Stimulated activated CD8-positive, alpha-beta memory T cell treated with anti-CD3 and anti-CD28 coated beads, Interleukin-12 subunit alpha, Interleukin-12 subunit beta, amount 100 ng/mL, for 1 hour (primary cell): ENCODE results near the gene ABCC8.

Experiments
- DNase-seq: peaks from one replicate; pipeline ENCODE4 v3.0.0-alpha.2; 2020; ENCODE audit warnings: low read depth

Gene ABCC8

DNA sequence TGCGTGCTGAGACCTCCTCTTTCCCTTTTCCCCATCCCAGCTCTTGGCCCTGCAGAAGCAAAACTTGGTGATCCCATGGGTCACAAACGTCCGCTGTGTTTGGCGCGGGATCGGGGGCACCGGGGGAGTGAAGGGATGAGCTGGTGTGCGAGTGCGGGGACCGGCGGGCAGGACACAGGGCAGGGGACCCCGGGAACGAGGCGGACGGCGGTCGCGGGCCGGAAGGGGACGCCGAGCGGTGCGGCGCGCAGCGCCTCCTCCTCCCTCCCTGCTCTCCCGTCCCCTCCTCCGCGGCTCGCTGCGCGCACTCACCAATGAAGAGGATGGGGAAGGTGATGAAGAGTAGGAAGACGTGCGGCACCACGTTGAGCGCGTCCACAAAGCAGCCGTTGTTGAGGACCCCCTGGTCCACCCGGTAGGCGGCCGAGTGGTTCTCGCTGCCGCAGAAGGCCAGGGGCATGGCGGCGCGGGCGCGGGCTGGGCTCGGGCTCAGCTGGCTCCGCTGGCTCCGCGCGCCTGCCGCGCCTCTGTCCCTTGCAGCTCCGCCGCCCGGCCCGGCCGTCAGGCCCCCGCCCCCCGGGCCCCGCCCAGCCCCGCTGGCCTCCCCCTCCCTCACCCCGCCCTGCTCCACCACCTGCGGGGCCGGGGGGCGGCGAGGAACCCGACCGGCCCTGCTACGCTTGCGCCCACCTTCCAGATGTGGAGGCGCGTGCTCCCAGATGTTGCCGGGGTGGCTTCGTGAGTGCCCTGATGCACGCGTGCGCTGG lies at the start of gene ABCC8:
Gene ABCC8, minus strand, starts transcription at position 529 of the 767 bp plus-strand sequence. Its CDS starts 69 bp downstream, at position 460.
- DNase-seq: no peak

DNA sequence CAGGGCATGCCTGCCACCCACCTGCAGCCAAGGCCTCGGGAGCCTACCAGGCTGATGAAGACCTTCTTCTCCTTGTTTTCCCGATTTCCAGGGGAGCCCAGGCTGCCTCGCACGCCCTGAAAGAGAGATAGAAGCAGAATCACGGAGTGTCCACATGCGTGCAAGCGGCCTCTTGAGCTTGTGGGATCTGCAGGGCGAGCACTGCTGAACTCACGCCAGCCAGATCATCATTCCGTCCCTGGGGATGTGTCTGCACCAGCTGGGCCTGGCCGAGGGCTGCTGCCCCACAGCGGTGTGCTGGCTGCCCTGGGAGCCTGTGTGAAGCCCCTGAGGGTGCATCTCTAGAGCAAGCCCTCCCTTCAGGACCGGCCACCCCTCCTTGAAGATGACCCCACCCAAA lies 49.7 kb upstream of the ABCC8 start:
- no peak for DNase-seq

DNA sequence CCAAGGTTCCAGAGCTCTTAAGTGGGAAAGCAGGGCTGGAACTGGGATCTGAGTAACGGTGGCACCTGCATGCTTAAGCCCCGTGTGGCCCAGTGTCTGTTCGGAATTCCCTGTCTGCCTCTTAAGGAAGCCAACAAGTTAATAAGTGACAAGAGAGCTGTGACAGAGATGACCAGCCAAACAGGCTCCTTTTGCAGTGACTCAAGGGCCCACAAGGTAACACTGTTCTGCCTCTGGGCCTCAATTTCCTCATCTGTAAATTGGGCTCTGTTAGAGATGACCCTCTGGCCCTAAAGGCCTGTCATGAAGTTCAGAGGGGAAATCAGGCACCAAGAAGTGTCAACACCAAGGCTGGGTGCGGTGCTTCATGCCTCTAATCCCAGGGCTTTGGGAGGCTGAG lies 48.9 kb upstream of the ABCC8 start:
- DNase-seq: no peak

DNA sequence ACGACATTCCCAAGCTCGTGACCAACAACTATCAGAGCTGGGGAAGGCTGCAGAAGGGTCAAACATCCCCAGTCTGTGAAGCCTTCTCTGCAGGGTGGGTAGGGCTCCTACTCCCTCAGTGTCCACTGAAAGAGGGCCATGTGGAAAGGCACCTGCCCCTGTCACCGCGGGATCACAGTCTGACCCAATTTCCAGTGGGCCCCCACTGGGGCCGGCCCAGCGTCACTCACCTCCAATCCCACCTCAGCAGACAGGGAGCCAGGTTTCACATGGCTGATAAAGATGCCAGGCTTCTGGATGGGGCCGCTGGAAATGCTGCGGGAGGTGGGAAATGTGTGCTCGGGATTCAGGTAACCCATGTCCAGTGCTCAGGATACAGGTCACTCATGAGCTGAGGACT lies 47.6 kb upstream of the ABCC8 start:
- DNase-seq: no peak

DNA sequence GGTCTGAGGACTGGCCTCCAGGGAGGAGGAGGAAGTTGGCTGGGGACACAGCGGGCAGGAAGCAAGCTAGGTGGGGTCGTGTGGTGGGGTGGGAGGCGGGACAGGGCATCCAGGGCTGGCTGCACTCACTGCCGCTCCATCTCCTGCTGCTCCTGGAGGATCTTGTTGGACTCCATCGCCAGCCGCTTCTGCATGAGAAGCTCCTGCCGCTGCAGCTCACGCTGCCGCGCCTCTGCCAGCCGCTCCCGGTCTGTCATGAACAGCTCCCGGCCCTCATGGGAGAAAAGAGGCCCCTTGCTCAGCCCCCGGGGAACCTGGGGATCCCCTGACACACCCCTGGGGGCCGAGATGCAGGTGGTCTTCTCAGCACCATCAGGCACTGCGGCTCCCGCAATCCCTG lies 46.0 kb upstream of the ABCC8 start:
- no peak for DNase-seq

DNA sequence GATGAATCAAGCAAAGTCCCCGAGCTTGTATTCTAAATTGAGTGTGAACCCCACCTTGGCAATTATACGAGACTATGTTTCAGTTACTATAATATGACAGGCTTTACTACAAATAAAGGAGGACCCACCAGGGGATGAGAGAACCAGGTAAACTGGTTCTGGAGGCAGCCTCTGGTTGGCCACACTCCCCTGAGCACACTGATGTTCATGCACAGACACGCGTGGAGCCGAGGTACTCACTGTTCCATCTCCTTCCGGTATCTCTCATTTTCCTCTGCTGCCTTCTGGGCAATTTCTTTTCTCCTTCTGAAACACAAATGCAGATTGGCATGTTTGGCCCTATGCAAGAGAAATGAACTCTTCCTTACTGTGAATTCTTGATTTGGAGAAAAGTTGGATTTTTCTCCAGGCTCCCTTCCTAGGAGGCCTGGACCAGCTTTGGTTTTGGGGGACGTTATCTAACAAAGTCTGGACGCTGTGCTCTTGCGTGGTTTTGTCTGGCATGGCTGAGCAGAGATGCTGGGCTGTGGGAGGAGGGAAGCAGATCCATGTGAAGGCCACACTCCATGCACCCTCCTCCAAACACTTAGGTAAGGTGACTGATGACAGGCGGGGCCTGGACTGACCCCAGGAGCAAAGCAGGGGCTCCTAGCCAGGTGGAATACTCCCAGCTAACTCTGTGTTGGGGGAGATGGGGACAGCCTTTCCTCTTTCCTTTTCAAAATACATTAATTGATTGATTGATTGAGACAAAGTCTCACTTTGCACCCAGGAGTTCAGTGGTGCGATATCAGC lies 44.7 kb upstream of the ABCC8 start:
- no peak for DNase-seq

DNA sequence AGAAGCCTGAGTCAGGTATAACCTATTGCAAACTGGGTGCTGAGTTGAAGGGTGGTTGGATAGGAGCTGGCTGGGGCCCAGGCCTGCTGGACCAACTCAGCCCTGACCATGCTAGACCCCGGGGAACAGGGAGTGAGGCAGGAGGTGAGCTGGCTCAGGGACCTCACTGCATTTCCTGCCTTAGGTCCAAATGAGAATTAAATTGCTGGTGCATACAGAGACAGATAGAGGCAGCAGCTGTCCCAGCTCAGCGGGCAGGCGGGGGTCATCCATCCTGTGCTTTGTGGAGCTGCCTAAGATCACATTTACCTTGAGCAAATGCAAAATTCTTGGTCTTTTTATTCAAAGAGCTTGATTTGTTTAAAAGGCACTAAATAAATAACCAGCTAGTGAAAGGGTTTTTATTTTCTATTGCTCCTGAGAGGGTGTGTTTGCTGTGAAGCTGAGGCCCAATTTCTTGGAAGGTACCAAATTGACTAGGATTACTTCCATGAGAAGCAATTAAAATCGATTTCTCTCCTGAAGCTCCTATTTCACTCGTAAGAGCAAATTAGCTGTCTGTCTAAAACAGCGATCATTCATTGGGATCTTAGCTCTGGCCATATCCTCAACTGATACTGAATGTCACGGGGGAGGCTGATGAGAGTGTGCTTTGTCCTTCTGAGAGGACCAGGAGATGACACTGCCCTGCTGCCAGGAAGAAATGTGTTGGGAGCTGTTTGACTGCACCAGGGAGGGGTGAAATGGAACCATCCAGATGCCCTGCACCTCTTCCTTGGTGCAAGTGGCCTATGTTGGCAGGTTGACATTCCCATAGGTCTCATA lies 42.6 kb upstream of the ABCC8 start:
- DNase-seq: no peak

DNA sequence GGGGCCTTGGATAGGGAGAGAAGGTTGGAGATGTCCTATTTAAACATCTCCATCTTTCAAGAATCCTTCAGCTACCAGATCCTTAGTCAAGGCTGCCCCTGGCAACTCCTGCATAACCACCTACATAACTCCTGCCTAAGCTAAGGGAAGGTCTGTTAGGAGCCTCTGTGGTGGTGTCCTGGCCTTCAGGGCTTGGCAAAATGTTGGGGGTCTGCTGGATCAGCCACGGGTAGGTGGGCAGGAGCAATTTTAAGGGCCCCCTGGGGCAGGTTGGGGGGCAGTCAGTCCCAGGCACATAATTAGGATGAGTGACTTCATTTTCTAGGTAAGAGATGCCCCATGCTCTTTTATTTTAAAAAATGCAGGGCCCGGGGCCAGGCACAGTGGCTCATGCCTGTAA lies 41.7 kb upstream of the ABCC8 start:
- no peak for DNase-seq

DNA sequence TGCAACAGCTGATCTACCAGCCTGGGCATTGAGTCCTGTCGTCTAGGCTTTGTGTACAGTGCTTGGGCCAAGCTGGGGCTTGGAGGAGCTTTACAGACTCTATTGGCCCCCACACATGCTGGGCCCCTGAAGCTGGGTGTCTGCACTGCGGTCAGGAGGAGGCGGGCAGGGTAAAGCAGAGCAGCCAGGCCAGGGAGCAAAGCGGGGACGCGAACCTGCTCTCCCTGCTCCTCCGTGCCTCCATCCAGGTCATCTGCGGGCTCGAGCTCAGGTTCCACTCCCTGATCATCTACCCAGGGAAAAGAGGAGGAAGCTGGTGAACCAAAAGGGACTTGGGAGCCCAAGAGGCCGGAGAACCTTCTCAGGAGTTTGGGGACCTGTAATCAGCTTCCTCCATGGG lies 40.5 kb upstream of the ABCC8 start:
- DNase-seq: no peak

DNA sequence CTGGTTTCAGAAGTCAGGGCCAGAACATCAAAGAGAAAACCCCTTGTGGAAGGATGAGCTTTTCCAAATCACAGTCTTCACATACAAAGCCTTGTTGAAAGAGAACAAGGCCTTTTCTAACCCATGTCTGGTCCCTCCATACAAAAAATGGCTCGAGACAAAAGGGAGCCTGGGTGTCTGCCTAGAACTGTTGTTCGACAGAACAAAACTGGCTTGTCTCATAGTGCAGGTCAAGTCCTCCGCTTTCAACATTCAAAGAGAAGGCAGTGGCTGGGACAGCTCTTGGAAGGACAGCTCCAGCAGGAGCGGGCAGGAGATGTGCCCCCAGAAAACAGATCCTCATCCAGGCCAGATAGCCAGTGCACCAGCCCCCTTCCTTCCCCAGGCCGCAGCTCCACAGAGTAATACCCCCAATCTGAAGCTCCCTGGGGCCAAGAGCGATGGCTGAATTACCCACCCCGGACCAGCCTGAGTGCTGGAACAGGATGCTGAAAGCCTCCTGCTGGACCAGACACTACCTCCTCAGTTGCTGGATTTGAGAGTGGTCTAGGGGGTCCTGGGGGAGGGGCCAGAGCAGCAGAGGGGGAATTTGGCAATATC lies 40.0 kb upstream of the ABCC8 start:
- no peak for DNase-seq

DNA sequence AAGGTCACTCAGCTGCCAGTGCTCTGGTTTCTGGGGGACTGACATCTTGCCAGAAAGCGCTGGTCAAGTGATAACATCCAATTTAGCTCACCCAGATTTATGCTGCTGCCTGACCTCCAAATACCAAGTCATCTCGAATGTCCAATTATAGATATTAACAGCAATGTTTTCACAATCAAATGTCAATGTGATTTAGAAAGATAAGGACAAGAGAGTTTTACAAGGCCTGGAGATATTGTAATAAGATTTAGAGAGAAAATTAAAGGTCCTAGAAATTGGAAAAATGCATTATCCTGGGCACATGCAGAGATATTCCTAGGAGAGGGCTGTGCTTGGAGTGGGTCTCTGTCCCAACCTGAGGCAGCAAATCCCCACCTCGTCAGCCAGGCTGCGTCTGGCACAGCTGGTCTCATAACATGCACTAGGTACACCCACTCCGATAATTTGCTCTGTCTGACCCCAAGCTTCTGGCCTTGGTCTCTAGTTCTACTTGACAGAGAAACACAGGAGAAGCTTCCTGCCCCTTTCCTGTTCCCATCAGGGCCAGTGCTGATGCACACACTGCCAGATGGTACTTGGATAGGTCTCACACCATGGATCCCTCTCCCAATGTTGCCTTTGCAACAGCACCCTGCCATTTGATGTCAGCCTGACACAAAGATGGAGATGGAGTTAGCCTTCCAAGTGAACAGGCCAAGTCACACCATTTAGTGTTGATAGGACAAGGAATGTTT lies 39.0 kb upstream of the ABCC8 start:
- no peak for DNase-seq

DNA sequence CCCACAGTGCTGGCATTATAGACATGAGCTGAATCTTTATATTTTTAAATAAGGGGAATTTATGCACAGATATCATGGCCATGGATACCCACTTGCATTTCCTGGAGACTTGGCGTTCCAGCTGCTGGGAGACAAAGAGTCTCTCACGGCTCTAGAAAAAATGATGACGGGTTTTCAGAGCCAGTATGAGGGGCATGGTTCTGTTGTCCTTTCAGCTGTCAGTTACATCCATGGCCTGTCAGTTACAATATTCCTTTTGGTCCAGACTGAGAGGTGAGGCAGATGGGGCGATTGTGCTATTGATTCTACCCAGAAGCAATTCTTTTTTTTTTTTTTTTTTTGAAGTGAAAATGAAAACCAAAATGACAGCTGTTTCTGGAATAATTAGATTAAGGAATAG lies 37.8 kb upstream of the ABCC8 start:
- no peak for DNase-seq

DNA sequence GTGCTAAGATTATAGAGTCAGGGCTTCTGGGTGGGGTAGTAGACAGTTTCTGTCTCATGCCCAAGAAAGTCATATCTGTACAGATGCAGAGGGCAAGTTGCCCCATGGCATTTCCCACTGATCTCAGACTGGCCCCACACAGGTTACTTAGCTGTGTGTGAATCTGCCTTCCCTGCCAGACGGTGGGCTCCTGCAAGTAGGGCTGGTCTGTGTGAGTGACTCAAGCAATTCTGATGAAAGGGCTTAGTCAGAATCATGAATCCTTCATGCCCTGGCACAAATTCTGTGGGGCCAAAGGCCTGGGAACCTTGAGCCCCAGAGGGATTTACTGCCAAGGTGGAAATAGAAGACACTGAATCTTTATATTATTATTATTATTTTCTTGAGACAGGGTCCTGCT lies 37.2 kb upstream of the ABCC8 start:
- no peak for DNase-seq

DNA sequence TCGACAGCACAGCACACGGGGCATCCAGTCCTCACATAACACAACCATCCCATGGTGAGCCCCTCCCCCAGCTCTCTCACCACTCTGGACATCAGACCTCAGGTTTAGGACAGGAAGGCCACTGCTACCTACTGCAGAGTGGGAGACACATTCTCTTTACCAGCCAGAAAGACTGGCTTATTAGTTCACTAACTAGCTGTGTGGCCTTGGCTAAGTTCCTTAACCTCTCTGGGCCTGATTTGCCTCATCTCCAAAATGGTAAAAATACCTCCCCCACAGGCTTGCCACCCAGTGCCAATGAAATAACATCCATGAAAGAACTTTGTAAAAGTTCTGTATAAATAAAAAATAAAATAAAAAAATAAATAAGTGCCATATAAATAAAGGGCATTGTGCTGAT lies 35.5 kb upstream of the ABCC8 start:
- no peak for DNase-seq

DNA sequence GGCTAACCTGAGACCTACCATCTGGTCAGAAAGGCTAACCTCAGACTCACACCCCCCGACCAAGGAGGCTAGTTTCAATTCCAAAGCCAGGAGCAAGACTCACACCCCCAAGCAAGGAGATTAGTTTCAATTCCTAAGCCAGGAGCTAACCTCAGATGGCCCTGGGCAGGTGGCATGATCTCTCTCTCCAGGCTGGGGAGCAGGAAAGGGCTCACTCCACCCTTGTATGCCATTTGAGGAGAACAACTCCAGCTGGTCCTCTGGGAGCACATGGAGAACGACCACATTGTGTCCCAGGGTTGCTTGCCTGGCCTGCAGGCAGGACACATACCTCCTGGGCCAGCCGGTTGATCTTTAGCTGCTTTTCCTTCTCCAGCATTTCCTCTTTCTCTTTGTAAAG lies 34.9 kb upstream of the ABCC8 start:
- DNase-seq: no peak

DNA sequence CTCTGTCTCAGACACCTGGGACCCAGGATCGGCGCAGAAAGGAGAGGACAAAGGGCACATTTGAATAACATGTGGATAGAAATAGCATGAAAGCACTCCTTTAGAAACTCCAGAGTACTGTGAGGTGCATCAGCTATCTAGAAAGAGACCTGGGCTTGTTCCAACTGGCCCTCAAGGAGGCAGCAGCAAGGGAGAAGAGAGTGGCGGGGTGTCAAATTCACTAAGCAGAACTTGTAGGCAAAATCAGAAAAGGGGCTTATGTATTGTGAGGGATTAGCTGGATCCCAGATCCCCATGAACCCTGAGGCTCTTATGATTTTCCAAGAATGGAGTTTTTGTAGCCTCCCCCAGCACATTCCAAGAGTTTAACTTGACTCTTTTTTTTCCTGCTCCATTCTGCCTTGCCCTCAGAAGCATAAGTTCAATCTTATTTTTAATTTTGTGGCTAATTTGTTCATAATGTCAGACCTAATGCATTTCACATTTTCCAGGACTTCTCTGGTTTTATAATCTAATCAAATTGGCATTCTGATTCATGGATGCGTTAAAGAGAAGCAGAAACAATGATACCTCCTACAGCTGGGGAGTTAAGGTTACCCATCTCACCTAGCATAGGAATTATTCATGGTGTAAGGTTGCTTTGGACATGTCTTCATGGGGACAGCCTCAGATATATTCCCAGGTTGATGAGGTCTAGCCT lies 34.0 kb upstream of the ABCC8 start:
- no peak for DNase-seq

DNA sequence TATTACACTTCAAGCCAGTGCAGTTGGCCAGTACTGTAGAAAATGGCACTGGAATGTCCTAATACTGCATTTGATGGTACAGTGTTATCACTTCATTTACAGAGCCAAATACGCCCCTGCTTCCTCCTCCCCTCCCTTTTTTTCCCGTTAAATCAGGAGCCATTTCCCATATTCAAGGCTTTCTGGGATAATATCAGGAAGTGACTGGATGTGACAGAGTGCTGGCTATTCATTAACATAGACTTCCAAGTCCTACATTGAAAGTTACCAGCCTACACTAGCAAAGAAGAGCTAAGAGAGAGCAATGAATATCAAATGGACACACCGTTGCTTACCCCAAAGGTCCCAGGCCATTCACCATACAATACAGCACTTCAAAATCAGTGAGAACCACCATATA lies 32.1 kb upstream of the ABCC8 start:
- DNase-seq: no peak

DNA sequence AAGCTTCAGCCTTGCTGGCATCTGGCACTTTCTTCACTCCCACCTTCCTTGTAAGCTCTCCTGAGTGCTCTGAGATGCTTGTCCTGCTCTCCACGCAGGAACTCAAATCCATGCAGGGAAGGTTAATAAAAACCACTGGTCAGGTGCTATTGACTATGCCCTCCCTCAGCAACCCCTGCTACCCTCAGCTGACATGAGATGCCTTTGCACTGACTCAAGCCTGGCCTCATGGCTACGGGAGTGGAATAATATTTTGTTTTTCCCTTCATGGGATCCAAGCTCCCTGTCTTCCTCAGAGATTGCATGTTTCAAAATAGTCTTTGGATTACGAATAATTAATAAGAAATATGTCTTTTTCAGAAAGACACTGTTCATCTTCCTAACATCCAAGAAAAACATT lies 31.7 kb upstream of the ABCC8 start:
- no peak for DNase-seq

DNA sequence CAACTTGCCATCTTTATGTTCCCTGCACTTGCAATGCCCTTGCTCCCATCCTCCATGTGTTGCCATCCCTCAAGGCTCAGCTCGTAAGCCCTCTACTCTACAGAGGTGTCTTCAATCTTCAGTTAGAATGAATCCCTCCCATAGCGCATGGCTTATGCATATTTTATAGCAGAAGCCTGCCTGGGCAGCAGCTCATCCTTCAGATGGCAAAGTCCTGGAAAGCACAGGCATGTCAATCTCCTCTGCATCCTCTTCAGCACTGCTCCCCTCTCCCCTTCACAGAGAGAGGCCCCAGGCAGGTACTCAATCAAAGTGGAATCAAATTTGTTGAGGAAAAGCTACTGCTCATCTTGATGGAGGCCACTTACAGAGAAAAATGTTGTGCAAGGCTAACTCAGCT lies 31.1 kb upstream of the ABCC8 start:
- DNase-seq: no peak

DNA sequence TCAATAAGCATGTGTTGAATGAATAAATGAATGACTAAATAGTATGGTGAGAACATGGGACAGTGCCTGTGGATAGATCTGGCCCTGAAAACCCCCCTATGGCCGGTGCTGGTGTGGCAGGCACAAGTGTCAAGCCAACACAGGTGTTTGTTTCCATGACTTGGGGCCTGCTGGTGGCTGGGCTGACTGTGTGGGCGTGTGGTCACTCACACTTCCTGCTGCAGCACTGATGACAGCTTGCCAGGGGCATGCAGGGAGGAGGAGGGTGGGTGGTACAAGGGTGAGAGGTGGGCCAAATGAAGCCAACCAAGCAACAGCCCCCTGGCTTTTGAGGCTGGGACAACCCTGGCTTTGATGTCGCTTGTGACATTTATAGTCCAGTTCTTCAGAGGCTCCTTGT lies 30.3 kb upstream of the ABCC8 start:
- no peak for DNase-seq

DNA sequence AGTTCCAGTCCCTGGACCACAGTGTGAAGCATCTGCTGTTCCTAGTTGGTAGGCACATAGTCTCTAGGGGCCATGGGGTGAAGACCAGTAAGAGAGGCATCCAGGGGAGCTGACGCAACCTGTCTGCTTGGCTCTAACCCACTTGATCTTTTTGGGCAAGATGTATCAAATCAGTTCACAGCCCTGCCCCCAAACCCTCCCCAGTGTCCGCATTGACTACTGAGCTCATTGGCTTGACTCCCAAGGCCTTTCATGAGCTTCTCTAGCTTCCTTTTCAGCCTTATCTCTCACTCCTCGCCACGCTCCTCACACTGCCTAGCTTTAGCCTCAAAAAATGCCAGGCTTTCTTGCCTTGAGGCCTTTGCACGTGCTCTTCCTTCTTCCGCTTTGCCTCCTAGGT lies 29.7 kb upstream of the ABCC8 start:
- no peak for DNase-seq
